Measurements from ENCODE around the gene RNU6-9.

GRCh38 chr19:844546-844971 is 48.7 kb upstream of the RNU6-9 start:
- TF ChIP-seq E2F5 (CRISPR knock-in tag; IDR thresholded peaks at IDR 0.05) (no peak), SOX15 (CRISPR knock-in tag; IDR thresholded peaks at IDR 0.05) (no peak), USF2 (CRISPR knock-in tag; IDR thresholded peaks at IDR 0.05) (no peak), CTCF (IDR thresholded peaks at IDR 0.05) (no peak), FOXK1 (CRISPR knock-in tag; IDR thresholded peaks at IDR 0.05) (no peak), IRF1 (CRISPR knock-in tag; IDR thresholded peaks at IDR 0.05) (no peak), JUN (CRISPR knock-in tag; IDR thresholded peaks at IDR 0.05) (no peak), MAX (CRISPR knock-in tag; IDR thresholded peaks at IDR 0.05) (no peak), ZNF263 (CRISPR knock-in tag; IDR thresholded peaks at IDR 0.05; ENCODE audit: low read depth) (no peak), ATF2 (CRISPR knock-in tag; IDR thresholded peaks at IDR 0.05; ENCODE audit: borderline replicate concordance, low read depth) (no peak), ZBTB43 (CRISPR knock-in tag; IDR thresholded peaks at IDR 0.05) (no peak), SMAD4 (CRISPR knock-in tag; IDR thresholded peaks at IDR 0.05) (no peak), FOXJ3 (CRISPR knock-in tag; IDR thresholded peaks at IDR 0.05; ENCODE audit: borderline replicate concordance) (no peak), CBFB (CRISPR knock-in tag; IDR thresholded peaks at IDR 0.05; ENCODE audit: low read depth) (no peak)

Measured in WTC11 (cell line).